ENCODE measurements around the gene CD3E. TPM values are rescaled to one million over a fixed set of nuclear protein-coding genes. Genes with fewer than 3 reads are reported as not detected.

The CD3E gene
- total and polyA plus RNA-seq, 9 of the 15 experiments (the other 6 are each of a cell fraction or from before 2014, with no cell fraction given) = 0.07 to 0.62 (median 0.19) TPM; not detected in 5

DNA sequence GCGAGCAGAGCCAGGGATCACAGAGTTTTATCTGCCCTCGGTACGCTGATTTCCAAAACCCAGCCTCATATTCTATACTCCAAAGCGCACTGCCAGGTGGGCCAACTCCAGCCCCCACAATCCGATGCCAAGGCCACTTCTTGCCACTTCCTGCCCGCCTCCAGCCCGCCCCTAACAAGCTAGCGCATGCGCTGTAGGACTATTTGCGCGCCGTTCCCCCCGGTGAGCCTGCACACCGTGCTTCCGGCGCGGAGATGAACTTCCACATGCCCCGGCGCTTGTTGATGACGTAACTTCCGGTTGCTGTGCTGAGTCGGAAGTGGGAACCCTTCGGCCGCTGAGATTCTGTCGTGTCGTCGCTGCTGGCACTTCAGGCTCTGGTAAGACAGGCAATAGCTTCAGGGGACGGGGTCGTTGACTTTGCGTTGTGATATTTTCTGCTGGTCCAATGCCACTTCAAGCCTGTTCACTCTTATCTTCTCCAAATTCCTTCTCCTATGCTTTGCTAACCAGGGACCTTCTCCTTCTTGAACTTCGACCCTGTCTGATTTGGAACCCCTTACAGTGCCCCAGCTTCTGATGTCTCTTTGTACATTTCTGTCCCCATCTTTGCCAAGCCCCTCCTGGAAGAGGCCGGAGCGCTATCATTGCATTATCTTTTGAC is 54.9 kb downstream of the CD3E start, which contains the start of gene UBE4A (continued):
- peak in 1 of 2 experiments; percentile 29; a peak in 1 of 4 replicates for TF ChIP-seq SRF (CRISPR knock-in tag; IDR thresholded peaks at IDR 0.05)
- TF ChIP-seq, protein P1, sequence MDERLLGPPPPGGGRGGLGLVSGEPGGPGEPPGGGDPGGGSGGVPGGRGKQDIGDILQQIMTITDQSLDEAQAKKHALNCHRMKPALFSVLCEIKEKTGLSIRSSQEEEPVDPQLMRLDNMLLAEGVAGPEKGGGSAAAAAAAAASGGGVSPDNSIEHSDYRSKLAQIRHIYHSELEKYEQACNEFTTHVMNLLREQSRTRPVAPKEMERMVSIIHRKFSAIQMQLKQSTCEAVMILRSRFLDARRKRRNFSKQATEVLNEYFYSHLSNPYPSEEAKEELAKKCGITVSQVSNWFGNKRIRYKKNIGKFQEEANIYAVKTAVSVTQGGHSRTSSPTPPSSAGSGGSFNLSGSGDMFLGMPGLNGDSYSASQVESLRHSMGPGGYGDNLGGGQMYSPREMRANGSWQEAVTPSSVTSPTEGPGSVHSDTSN (CRISPR knock-in tag; IDR thresholded peaks at IDR 0.05; ENCODE audit: low read depth) = no peak
- TF ChIP-seq, protein P1 (tag; conservative IDR thresholded peaks at IDR 0.05; ENCODE audit: low read depth) = no peak
- TF ChIP-seq, protein P2, sequence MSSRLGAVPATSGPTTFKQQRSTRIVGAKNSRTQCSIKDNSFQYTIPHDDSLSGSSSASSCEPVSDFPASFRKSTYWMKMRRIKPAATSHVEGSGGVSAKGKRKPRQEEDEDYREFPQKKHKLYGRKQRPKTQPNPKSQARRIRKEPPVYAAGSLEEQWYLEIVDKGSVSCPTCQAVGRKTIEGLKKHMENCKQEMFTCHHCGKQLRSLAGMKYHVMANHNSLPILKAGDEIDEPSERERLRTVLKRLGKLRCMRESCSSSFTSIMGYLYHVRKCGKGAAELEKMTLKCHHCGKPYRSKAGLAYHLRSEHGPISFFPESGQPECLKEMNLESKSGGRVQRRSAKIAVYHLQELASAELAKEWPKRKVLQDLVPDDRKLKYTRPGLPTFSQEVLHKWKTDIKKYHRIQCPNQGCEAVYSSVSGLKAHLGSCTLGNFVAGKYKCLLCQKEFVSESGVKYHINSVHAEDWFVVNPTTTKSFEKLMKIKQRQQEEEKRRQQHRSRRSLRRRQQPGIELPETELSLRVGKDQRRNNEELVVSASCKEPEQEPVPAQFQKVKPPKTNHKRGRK (tag; IDR thresholded peaks at IDR 0.05) = no peak
- no peak for TF ChIP-seq BRCA1 (IDR thresholded peaks at IDR 0.05)
- no peak for TF ChIP-seq BRCA1 (CRISPR knock-in tag; IDR thresholded peaks at IDR 0.05)
- TF ChIP-seq, protein P3, sequence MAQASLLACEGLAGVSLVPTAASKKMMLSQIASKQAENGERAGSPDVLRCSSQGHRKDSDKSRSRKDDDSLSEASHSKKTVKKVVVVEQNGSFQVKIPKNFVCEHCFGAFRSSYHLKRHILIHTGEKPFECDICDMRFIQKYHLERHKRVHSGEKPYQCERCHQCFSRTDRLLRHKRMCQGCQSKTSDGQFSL (CRISPR knock-in tag; IDR thresholded peaks at IDR 0.05) = no peak
- TF ChIP-seq, protein P3 (tag; IDR thresholded peaks at IDR 0.05) = no peak
- TF ChIP-seq ZNF766 (CRISPR knock-in tag; conservative IDR thresholded peaks at IDR 0.05) = peak; percentile 45; the same call in 1 of the 2 replicates
- TF ChIP-seq NFATC3 (IDR thresholded peaks at IDR 0.05) = no peak
- TF ChIP-seq CREB1 (IDR thresholded peaks at IDR 0.05) = peak; percentile 97
- peak; percentile 99 for TF ChIP-seq CREB1 (CRISPR knock-in tag; IDR thresholded peaks at IDR 0.05)
- TF ChIP-seq, protein P4, sequence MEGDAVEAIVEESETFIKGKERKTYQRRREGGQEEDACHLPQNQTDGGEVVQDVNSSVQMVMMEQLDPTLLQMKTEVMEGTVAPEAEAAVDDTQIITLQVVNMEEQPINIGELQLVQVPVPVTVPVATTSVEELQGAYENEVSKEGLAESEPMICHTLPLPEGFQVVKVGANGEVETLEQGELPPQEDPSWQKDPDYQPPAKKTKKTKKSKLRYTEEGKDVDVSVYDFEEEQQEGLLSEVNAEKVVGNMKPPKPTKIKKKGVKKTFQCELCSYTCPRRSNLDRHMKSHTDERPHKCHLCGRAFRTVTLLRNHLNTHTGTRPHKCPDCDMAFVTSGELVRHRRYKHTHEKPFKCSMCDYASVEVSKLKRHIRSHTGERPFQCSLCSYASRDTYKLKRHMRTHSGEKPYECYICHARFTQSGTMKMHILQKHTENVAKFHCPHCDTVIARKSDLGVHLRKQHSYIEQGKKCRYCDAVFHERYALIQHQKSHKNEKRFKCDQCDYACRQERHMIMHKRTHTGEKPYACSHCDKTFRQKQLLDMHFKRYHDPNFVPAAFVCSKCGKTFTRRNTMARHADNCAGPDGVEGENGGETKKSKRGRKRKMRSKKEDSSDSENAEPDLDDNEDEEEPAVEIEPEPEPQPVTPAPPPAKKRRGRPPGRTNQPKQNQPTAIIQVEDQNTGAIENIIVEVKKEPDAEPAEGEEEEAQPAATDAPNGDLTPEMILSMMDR (IDR thresholded peaks at IDR 0.05 in 2 of 3, conservative IDR thresholded peaks at IDR 0.05 in 1 of 3; ENCODE audit: insufficient read depth in 2 of 3, low read depth in 1 of 3, low read length in 3 of 3) = no peak; a peak in 1 of 6 replicates
- no peak for TF ChIP-seq ILK (tag; IDR thresholded peaks at IDR 0.05; ENCODE audit: borderline replicate concordance, low read depth)
- TF ChIP-seq ZNF143 (CRISPR knock-in tag; IDR thresholded peaks at IDR 0.05) = no peak
- TF ChIP-seq ZNF217 (CRISPR knock-in tag; IDR thresholded peaks at IDR 0.05) = no peak
- no peak for TF ChIP-seq SMARCB1 (IDR thresholded peaks at IDR 0.05; ENCODE audit: insufficient read length, low read depth)
- TF ChIP-seq SMC3 (conservative IDR thresholded peaks at IDR 0.05; ENCODE audit: insufficient read depth, low read depth, low read length) = no peak
- TF ChIP-seq TAF15 (IDR thresholded peaks at IDR 0.05; ENCODE audit: low read depth, low read length) = no peak
- no peak for TF ChIP-seq SAFB2 (IDR thresholded peaks at IDR 0.05; ENCODE audit: borderline replicate concordance, low read depth, low read length, severe bottlenecking)
- no peak for TF ChIP-seq CBFA2T3 (IDR thresholded peaks at IDR 0.05)
- TF ChIP-seq ZC3H4 (CRISPR knock-in tag; IDR thresholded peaks at IDR 0.05; ENCODE audit: borderline replicate concordance) = no peak
- TF ChIP-seq MAFG (tag; conservative IDR thresholded peaks at IDR 0.05) = no peak

Data from K562 (cell line).